ENCODE measurements around the gene IL4.
A peak's percentile ranks its signal among the peaks of the same experiment; 100 is the strongest.

IL4 gene

DNA sequence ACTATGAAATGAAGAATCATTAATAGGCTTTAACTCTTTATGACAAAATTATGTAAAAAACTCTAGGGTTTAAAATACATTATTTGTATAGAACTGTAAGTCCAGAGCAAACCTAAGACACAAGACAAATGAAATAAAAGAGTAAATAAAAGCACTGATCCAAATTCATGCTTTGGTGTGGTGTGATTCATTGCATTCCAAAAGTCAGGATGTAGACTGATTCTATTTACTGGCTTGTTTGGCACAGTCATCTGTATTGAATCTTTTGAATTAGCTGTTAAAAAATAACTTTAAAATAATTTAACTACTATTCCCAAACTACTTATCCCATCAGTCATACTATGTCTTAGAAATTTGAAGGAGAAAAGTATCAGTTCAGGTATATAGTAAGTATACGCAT lies 31.1 kb downstream of the IL4 start:
- no peak overlapping the region for H3K4me3 ChIP-seq (replicated peaks in 1 of 2; ENCODE audit: low read depth in 2 of 2, low read length in 2 of 2)
- TF ChIP-seq, protein P1, sequence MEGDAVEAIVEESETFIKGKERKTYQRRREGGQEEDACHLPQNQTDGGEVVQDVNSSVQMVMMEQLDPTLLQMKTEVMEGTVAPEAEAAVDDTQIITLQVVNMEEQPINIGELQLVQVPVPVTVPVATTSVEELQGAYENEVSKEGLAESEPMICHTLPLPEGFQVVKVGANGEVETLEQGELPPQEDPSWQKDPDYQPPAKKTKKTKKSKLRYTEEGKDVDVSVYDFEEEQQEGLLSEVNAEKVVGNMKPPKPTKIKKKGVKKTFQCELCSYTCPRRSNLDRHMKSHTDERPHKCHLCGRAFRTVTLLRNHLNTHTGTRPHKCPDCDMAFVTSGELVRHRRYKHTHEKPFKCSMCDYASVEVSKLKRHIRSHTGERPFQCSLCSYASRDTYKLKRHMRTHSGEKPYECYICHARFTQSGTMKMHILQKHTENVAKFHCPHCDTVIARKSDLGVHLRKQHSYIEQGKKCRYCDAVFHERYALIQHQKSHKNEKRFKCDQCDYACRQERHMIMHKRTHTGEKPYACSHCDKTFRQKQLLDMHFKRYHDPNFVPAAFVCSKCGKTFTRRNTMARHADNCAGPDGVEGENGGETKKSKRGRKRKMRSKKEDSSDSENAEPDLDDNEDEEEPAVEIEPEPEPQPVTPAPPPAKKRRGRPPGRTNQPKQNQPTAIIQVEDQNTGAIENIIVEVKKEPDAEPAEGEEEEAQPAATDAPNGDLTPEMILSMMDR (IDR thresholded peaks at IDR 0.05; ENCODE audit: low read depth, low read length): no peak
- peak; percentile 25 to 52 for DNase-seq (ENCODE audit: low read depth in 2 of 2)

DNA sequence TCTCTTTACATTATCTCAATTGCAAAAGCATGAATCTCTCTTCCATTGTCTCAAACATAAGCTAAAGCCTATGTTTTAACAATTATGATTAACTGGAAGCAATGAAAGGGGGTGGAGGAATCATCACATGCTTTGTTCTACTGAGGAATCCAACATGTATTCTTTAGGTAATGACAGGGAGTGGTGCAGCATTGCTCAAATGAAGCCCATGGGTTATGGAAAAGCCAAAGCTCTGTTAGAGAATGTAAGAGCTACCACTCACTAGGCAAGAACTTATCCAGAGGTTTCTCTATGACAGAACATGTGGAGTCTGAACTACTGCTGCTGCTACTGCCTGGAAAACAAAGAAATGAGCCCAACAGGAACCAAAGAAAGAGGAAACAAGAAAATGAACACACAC lies 34.9 kb downstream of the IL4 start:
- TF ChIP-seq, protein P1 (IDR thresholded peaks at IDR 0.05; ENCODE audit: low read depth, low read length): no peak
- no peak for DNase-seq (ENCODE audit: low read depth in 2 of 2)
- no peak overlapping the region for H3K4me3 ChIP-seq (replicated peaks in 1 of 2; ENCODE audit: low read depth in 2 of 2, low read length in 2 of 2)

DNA sequence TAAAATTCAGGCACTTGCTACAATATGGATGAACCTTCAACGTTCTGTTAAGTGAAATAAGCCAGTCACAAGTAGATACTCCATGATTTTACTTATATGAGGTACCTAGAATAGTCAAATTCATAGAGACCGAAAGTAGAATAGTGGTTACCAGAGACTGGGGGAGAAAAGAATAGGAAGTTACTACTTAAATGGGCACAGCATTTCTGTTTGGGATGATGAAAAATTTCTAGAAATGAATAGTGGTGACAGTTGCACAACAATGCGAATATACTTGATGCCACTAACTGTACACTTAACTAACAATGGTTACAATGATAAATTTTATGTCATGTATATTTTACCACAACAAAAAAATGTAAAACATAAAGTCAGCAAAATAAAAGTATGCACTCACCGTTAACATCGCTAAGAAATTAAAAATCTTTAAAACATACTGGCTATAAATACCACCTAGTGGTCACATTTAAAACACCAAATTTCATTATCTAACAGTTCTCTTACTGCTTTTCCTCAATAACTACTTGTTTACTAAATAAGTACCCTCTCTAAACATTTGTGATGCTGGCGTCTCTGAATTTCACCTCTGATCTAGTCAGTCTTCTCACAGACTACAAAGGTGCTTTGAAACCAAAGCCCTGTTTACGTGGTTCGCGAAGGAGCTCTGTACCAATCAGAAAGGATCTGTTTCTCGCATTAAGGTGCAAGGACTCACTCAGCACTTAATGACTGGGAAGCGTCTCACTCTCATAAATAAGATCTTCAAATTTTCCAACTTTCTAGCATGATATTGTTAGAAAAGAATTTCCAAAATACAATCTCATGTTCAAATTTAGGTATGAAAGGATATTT lies 40.9 kb downstream of the IL4 start:
- TF ChIP-seq, protein P1 (IDR thresholded peaks at IDR 0.05; ENCODE audit: low read depth, low read length): peak; percentile 23
- peak; percentile 30 to 38 for DNase-seq (ENCODE audit: low read depth in 2 of 2)
- no peak overlapping the region for H3K4me3 ChIP-seq (replicated peaks in 1 of 2; ENCODE audit: low read depth in 2 of 2, low read length in 2 of 2)

DNA sequence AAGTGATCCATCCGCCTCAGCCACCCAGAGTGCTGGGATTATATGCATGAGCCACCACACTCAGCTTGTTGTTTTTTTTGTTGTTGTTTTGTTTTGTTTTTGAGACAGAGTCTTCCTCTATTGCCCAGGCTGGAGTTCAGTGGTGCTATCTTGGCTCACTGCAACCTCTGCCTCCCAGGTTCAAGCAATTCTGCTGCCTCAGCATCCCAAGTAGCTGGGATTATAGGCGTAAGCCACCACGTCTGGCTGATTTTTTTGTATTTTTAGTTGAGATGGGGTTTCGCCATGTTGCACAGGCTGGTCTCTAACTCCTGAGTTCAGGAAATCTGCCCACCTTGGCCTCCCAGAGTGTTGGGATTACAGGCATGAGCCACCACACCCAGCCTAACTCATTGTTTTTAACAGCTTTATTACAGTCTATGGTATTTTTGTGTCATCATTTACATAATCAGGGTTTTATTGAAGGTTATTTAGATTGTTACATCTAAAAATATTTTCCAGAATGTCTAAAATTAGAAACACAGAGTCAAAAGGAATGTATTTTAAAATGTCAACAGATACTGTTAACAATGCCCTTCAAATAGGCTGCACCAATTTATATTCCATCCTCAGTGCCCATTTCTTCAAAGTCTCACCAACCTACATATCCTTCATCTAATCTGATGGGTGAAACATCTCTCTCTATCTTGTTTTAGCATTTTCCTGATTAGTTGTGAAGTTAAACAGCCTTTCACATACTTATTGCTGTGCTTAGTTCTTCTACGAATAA lies 44.9 kb downstream of the IL4 start:
- DNase-seq (ENCODE audit: low read depth in 2 of 2): no peak
- TF ChIP-seq, protein P1 (IDR thresholded peaks at IDR 0.05; ENCODE audit: low read depth, low read length): no peak

DNA sequence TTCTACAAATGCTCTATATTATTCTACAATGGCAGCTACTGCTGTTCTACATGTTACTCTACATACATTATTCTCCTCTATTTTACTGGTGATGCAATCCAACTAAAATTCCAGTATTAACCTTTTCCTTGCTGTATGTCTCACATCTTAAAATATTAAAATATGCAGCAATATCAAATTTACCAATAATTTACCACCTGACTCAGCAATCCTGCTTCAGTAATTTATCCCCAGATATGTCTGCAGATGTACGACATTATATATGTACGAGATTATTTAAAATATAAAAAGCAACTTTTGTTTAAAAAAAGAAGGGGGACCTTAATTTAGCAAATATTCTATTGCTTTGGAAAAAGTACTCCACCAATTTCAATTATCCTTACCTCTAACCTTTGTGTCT lies 52.0 kb downstream of the IL4 start:
- H3K4me3 ChIP-seq (replicated peaks in 1 of 2; ENCODE audit: low read depth in 2 of 2, low read length in 2 of 2): no peak overlapping the region
- no peak for DNase-seq (ENCODE audit: low read depth in 2 of 2)
- TF ChIP-seq, protein P1 (IDR thresholded peaks at IDR 0.05; ENCODE audit: low read depth, low read length): no peak

More for the DNA sequence above, 44.9 kb downstream of the IL4 start:
- no peak overlapping the region for H3K4me3 ChIP-seq (replicated peaks in 1 of 2; ENCODE audit: low read depth in 2 of 2, low read length in 2 of 2)

DNA sequence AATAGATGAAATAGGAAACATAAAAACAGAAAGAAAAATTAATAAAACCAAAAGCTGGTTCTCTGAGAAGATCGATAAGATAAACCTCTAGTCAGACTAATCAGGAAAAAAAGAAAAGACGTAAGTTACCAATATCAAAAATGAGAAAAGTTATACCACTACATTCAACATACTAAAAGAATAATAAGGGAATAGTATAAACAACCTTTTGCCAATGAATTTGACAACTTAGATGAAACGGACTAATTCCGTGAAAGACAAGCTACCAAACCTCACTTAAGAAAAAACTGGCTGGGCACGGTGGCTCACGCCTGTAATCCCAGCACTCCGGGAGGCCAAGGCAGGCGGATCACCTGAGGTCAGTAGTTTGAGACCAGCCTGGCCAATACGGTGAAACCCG lies 56.1 kb downstream of the IL4 start:
- TF ChIP-seq, protein P1 (IDR thresholded peaks at IDR 0.05; ENCODE audit: low read depth, low read length): no peak
- no peak overlapping the region for H3K4me3 ChIP-seq (replicated peaks in 1 of 2; ENCODE audit: low read depth in 2 of 2, low read length in 2 of 2)

More for the DNA sequence above, 56.1 kb downstream of the IL4 start:
- DNase-seq (ENCODE audit: low read depth in 2 of 2): no peak
